HG03175 (cell line): Measurements from ENCODE around the gene PALM.
"Not testable (repeated sequence)": the region's sequence is repeated elsewhere in the genome, so short reads cannot be mapped to it uniquely, and the experiment has no call there.

Experiments
- ATAC-seq: cut with Tn5 transposase; IDR thresholded peaks from one replicate; pipeline ENCODE4 v1.9.1; 2021; ENCODE audit warnings: mild to moderate bottlenecking, moderate library complexity; ENCODE audit not compliant: unreplicated experiment

PALM gene

GRCh38 chr19:708154-709143, at the start of gene PALM:
TSS of gene PALM (plus strand) at chr19:708935. CDS start at chr19:709147, 212 bp downstream.
- ATAC-seq, result no peak

- ATAC-seq, result no peak
Observed at GRCh38 chr19:660793-661426, 47.8 kb upstream of the PALM start.

GRCh38 chr19:661427-662196, 47.1 kb upstream of the PALM start:
- peak; percentile 28 for ATAC-seq

- peak; percentile 14 for ATAC-seq
Observed at GRCh38 chr19:662207-662961, 46.4 kb upstream of the PALM start.

- peak; percentile 65 for ATAC-seq
Observed at GRCh38 chr19:662962-663681, 45.6 kb upstream of the PALM start, which contains the start of gene RNF126. TSS of gene RNF126 (minus strand) at chr19:663214. CDS start at chr19:663121, 93 bp downstream.

- ATAC-seq, result no peak
Observed at GRCh38 chr19:663682-664117, 45.0 kb upstream of the PALM start.

DNA sequence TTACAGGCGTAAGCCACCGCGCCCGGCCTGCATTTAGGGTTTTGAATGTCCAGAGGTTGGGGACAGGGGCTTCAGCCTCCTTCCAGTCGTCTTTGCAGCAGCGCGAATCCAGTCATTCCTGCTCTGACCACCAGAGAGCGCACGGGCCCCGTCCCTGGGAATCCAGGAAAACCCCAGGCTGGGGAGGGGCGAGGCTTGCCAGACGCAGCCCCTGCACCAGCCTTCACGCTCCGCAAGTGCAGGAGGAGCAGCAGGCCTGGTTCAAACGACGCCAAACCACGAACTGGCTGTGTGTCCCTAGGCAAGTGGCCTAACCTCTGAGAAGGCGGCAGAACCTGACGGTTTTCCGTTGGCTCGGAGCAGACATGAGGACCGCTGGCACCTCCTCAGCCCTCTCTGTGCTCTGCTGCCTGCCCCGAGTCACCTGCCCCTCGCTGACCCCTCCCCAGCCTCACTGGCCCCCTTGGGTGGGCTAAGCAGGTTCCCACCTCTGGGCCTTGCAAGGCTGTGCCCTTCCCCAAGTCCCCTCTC, 43.8 kb upstream of the PALM start:
- no peak for ATAC-seq

- not testable (repeated sequence) for ATAC-seq
Observed at GRCh38 chr19:666985-667573, 41.7 kb upstream of the PALM start.

DNA sequence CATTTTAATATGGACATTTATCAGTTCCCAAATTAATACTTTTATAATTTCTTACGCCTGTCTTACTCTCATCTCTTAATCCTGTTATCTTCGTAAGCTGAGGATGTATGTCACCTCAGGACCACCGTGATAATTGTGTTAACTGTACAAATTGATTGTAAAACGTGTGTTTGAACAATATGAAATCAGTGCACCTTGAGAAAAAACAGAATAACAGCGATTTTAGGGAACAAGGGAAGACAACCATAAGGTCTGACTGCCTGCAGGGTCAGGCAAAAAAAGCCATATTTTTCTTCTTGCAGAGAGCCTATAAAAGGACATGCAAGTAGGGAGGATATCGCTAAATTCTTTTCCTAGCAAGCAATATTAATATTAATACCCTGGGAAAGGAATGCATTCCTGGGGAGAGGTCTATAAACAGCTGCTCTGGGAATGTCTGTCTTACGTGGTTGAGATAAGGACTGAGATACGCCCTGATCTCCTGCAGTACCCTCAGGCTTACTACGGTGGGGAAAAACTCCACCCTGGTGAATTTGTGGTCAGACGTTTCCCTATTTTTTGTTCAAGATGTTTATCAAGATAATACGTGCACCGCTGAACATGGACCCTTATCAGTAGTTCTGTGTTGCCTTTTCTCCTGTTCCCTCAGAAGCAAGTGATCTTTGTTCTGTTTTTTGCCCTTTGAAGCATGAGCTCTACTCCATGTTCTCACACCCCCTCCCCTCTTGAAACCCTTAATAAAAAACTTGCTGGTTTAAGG, 39.9 kb upstream of the PALM start:
- ATAC-seq, result not testable (repeated sequence)

GRCh38 chr19:670609-671075, 38.1 kb upstream of the PALM start:
- no peak for ATAC-seq

DNA sequence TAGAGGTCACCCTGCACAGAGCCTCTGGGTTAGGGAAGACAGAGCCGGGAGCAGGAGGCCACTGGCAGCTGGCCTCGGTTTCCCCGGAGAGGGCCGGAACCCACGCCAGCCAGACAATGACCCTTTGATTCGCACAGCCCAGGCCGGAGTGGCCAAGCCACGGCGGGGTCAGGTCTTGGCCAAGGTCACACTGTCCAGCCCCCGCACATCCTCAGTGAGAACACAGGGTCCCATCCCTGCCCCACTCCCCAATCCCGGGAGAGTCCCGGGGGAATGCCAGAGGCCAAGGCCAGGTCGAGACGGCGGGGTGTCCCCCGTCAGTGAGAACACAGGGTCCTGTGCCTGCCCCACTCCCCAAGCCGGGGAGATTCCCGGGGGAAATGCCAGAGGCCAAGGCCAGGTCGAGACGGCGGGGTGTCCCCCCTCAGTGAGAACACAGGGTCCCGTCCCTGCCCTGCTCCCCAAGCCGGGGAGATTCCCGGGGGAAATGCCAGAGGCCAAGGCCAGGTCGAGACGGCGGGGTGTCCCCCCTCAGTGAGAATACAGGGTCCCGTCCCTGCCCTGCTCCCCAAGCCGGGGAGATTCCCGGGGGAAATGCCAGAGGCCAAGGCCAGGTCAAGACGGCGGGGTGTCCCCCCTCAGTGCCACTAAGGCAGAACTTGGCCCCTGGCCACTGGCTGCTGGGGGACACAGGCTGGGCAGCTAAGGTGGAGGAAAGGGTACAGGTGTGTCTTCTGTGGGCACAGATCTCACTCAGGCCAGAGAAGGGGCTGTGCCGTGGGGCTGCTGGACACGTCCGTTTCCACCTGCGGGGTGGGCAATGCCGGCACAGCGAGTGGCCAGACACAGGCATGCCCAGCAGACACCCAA, 34.2 kb upstream of the PALM start:
- no peak for ATAC-seq

- no peak for ATAC-seq
Observed at GRCh38 chr19:676007-676338, 32.8 kb upstream of the PALM start.

DNA sequence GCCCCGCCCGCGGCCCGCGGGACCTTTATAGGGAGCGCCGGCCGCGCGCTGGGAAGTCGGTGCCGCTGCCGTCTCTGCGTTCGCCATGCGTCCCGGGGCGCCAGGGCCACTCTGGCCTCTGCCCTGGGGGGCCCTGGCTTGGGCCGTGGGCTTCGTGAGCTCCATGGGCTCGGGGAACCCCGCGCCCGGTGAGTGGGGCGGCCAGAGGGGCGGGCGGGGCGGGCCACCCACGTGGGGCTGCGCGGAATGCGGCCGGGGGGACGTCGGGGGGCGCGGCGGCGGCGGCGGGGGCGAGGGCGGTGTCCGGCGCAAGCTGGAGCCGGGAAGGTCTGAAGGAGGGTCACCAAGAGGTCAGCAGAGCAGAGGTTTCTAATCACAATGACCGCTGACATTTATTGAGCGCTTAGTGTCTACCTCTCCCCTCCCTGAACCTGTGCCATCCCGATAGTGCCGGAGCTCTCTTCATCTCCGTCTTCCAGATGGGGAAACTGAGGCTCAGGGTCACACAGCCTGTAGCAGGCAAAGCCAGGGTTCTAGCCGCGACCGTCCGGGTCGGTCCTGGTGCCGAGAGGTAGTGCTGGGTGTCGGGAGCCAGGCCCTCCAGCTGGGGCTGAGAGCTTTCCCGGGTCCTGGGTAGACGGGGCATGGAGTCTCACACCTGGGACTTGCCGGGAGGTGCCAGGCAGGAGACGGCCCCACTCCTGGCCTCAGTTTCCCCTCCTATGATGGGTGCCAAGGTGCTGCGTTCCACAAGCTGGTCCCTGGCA, 32.2 kb upstream of the PALM start, which contains the start of gene FSTL3:
TSS of gene FSTL3 (plus strand) at position 54 of the 767 bp plus-strand sequence. CDS start at position 86, 32 bp downstream.
- ATAC-seq, result no peak

- no peak for ATAC-seq
Observed at GRCh38 chr19:677201-677600, 31.5 kb upstream of the PALM start.

DNA sequence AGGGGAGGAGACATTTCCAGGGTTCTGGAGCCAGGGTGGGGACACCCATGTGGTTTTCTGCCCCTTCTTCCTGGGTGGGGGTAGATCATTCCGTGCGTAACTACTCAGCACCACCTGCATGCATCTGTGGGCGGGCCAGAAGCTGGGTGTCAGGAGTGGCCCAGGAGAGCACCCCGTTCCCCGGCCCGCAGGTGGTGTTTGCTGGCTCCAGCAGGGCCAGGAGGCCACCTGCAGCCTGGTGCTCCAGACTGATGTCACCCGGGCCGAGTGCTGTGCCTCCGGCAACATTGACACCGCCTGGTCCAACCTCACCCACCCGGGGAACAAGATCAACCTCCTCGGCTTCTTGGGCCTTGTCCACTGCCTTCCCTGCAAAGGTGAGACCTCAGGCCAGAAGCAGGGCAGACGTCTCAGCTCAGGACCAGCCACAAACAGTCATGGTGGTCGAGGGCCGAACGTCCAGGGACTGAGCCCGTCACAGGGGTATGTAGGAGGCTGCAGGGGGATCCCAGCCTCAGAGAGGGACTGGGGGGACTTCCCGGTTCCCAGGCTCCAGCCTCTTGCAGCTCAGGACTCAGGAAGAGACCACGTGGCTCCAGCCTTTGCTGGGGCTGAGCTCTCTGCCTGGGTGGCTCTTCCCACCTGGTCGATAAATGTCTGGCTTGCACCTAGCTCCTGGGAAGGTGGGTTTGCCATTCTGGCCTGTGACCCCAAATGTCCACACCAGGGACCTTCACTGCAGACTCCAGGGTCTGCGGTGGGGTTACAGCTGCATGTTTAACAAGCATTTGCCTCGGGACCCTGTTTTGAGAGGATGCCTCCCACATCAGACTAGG, 30.9 kb upstream of the PALM start:
- no peak for ATAC-seq
